AG09309 (cell line): ENCODE measurements around the gene JADE2.

Source experiments
- DNase-seq: peaks from one replicate; pipeline ENCODE4 v3.0.0-alpha.2; 2010; ENCODE audit warnings: low read depth
- H3K4me3 ChIP-seq: 2 replicates; pipeline ENCODE4 v1.5.1; 2011; ENCODE audit warnings: mild to moderate bottlenecking, low read depth, low read length, moderate library complexity; ENCODE audit not compliant: control insufficient read depth
- TF ChIP-seq, protein P1 (sequence below): IDR thresholded peaks from 2 replicates; pipeline ENCODE4 v1.5.1; 2011; ENCODE audit warnings: mild to moderate bottlenecking, low read depth, low read length, inconsistent platforms; ENCODE audit not compliant: insufficient read depth, control insufficient read depth; ENCODE audit errors: missing control alignments

JADE2 gene

DNA sequence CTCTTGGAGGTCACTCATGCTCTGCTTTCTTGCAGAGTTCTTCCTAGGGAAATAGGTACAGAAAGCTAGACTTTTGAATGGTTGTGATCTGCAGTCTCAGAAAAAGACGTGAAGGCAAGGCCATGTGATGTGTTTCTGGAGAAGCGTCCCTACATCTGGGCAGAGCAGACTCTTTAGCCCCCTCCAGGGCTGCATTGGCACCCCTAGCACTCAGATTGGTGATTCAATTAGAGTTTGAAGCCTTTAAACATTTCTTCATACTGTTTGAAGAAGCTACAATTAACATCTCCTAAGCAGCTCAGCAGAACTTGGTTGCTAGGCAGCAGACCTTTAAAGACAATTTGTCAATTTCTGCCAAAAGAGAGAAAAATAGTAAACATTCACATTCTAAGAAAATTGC is 21.6 kb downstream of the JADE2 start:
- TF ChIP-seq, protein P1, sequence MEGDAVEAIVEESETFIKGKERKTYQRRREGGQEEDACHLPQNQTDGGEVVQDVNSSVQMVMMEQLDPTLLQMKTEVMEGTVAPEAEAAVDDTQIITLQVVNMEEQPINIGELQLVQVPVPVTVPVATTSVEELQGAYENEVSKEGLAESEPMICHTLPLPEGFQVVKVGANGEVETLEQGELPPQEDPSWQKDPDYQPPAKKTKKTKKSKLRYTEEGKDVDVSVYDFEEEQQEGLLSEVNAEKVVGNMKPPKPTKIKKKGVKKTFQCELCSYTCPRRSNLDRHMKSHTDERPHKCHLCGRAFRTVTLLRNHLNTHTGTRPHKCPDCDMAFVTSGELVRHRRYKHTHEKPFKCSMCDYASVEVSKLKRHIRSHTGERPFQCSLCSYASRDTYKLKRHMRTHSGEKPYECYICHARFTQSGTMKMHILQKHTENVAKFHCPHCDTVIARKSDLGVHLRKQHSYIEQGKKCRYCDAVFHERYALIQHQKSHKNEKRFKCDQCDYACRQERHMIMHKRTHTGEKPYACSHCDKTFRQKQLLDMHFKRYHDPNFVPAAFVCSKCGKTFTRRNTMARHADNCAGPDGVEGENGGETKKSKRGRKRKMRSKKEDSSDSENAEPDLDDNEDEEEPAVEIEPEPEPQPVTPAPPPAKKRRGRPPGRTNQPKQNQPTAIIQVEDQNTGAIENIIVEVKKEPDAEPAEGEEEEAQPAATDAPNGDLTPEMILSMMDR: no peak
- no peak overlapping the region for H3K4me3 ChIP-seq
- no peak for DNase-seq

DNA sequence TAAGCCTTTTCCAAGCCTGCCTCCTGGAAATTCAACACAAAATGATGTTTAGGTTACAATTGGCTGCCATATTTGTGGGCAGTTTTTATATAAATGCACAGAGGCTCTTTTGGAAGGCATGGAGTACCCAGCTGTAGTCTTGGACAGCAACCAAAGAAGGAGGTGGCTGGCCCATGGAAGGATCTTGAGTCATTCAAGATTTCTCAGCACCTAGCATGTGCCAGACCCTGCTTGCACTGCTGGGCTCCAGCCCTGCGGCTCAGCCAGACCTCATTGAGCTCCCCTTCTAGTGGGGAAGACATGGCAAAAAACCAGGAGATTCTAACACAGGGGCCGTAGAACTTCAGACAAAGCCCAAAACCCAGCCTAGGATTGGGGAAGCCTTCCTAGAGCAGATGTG is 22.1 kb downstream of the JADE2 start:
- DNase-seq: no peak
- TF ChIP-seq, protein P1: no peak
- no peak overlapping the region for H3K4me3 ChIP-seq

DNA sequence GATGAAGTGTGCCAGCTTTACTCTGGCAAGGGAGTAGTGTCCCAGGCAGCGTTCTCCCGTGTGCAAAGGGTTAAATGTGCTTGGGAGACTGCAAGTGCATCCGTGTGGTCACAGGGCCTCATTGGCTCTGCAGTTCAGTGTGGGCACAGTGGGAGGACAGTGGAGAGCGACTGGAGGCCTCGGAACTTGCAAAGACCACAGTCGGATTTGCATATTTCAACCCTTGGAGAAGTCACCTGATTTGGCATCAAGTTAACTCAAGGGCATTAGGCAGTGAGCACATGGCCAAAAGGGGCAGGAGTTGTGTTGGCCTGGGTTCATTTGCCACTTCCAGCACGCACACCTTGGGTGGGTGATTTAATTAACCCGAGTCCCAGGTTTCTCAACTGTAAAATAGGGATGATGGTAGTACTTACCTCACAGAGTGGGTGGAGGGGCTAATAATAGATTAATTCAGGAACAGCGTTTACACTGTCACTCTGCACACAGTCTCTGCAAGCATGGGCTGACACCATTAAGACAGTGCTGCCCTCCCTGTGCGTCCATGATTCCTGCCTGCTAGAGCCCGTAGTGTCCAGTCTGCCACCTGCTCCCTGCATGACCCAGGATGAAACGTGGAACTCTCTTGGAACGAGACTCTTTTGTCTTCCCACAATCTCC is 22.7 kb downstream of the JADE2 start:
- TF ChIP-seq, protein P1: no peak
- DNase-seq: no peak
- no peak overlapping the region for H3K4me3 ChIP-seq

DNA sequence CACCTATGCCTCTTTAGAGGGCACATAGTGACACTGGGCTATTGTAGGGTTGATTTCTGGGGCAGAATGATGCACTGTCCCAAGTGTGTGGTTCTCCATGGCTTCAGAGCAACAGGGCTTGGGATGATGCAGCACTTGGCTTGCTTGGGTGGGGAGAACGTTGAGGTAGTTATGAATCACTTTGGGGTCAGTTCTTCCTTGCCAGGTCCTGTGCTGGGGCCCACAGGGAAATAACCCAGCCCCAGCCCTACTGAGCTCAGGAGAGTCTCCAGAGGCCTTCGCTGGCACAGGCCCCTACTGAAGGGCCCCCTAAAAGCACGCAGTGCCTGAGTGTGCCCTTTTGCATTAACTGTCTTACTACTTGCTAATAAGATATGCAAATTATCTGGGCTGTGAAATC is 24.2 kb downstream of the JADE2 start:
- TF ChIP-seq, protein P1: no peak
- no peak overlapping the region for H3K4me3 ChIP-seq
- no peak for DNase-seq

DNA sequence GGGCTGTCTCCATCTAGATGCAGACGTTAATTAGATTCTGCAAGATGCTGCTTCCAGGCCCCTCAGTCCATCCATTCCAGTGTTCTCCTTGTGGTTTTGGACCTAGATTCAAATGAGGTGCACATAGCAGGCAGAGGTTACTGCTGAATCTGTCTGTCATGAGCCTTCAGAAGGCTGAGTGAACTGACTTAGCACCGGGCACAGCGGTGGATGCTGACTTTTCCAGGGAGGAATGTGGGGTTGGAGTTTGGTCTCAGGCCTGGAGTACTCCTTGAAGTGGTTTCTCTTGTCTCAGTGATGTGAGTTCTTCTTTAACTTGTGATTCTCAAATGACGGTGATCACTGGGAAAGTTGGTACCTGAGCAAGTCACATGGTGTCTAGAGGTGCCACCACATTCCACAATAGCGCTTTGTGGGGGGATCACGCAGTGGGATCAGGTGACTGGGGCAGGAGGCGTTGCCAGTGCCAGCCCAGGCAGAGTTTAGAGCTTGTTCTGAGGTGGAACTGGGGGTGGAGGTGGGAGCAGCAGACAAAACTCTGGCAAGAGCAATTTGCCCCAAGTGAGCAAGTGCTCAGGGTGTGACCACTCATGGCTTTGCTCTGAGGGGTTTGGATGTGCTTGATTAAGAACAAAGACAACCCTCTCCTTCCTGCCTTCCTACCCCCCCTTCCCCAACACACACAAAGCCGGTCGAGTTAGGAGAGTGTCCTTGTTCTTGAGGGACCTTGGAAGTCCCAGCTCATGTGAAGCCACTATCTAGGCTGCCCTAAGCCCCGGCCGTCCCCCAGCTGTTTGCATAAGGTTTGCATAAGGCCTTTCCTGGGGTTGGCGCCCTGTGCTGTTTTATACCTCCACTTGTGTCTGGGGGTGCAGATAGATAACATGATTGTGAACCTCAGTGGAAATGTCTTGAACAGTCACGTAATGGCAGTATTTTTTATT is 25.1 kb downstream of the JADE2 start:
- no peak for DNase-seq
- TF ChIP-seq, protein P1: no peak
- H3K4me3 ChIP-seq: no peak overlapping the region

DNA sequence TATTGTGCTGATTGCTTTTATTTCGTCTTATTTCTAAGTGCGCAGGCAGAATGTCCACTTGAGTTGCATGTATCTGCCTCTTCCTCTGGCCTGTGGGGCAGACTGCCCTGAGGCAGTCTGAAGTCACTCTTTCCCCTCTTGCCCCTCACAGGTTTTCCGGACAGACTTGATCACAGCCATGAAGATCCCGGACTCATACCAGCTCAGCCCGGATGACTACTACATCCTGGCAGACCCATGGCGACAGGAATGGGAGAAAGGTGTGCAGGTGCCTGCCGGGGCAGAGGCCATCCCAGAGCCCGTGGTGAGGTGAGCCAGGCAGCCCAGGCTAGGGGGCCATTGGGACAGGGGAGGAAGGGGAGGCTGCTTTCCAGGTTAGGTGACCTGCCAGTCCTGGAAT is 26.4 kb downstream of the JADE2 start:
- TF ChIP-seq, protein P1: no peak
- DNase-seq: no peak
- H3K4me3 ChIP-seq: no peak overlapping the region
